Neural crest cell (in vitro differentiated cells): Measurements from ENCODE around the gene UQCC2. TPM values are rescaled to one million over a fixed set of nuclear protein-coding genes. Genes with fewer than 3 reads are reported as not detected.

ENCODE experiments used
- DNase-seq: peaks from one replicate; pipeline ENCODE4 v3.0.0; 2021; ENCODE audit warnings: low read depth, mixed read lengths, low spot score
- H3K27ac Mint-ChIP-seq: one replicate; pipeline ENCODE4 v1.8.0; 2021; ENCODE audit warnings: mild to moderate bottlenecking, mixed read lengths; ENCODE audit not compliant: unreplicated experiment
- H3K27me3 Mint-ChIP-seq: 2 replicates; pipeline ENCODE4 v1.8.0; 2021; ENCODE audit warnings: low read depth, mild to moderate bottlenecking, mixed read lengths
- H3K36me3 Mint-ChIP-seq: 2 replicates; pipeline ENCODE4 v1.8.0; 2021; ENCODE audit warnings: low read depth, mild to moderate bottlenecking, mixed read lengths
- H3K4me1 Mint-ChIP-seq: 2 replicates; pipeline ENCODE4 v1.8.0; 2021; ENCODE audit warnings: mixed read lengths
- H3K4me3 Mint-ChIP-seq: one replicate; pipeline ENCODE4 v1.8.0; 2021; ENCODE audit warnings: mild to moderate bottlenecking, mixed read lengths
- H3K9me3 Mint-ChIP-seq: 2 replicates; pipeline ENCODE4 v1.8.0; 2021; ENCODE audit warnings: mixed read lengths
- total RNA-seq: library from RNA; stranded (reverse); gene quantifications from 2 replicates; pipeline ENCODE4 v1.2.1, GENCODE V29; 2021
- TF ChIP-seq, protein P1 (sequence below): fragments of 200-600 bp; sonication (generic); conservative IDR thresholded peaks from 2 replicates; pipeline ENCODE4 v1.5.0; 2021; ENCODE audit warnings: antibody characterized with exemption, mild to moderate bottlenecking

UQCC2 gene
- total RNA-seq, 1 donor from 2014 or later = 116 TPM

GRCh38 chr6:33690766-33691165 lies 20.7 kb downstream of the UQCC2 start:
- no peaks in the 10 kb centered on the region for H3K9me3 Mint-ChIP-seq
- no peak overlapping the region for H3K4me3 Mint-ChIP-seq

DNA sequence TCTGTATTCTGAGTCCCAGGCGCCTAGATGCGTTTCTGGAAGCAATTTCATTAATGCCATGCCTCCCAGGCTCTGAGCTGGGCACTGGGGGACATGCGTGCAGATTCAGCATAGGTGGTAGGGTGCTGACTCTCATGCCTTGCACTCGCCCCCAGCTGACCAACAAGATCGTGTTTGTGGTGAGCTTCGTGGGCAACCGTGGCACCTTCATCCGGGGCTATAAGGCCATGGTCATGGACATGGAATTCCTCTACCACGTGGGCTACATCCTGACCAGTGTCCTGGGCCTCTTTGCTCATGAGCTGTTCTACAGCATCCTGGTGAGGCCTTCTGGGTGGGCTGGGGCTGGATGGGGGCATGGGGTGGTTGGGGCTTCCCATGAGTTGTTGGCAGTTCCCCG lies 21.6 kb downstream of the UQCC2 start:
- DNase-seq = no peak
- TF ChIP-seq, protein P1, sequence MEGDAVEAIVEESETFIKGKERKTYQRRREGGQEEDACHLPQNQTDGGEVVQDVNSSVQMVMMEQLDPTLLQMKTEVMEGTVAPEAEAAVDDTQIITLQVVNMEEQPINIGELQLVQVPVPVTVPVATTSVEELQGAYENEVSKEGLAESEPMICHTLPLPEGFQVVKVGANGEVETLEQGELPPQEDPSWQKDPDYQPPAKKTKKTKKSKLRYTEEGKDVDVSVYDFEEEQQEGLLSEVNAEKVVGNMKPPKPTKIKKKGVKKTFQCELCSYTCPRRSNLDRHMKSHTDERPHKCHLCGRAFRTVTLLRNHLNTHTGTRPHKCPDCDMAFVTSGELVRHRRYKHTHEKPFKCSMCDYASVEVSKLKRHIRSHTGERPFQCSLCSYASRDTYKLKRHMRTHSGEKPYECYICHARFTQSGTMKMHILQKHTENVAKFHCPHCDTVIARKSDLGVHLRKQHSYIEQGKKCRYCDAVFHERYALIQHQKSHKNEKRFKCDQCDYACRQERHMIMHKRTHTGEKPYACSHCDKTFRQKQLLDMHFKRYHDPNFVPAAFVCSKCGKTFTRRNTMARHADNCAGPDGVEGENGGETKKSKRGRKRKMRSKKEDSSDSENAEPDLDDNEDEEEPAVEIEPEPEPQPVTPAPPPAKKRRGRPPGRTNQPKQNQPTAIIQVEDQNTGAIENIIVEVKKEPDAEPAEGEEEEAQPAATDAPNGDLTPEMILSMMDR = no peak
- no peak overlapping the region for H3K27ac Mint-ChIP-seq
- peaks cover 8% of the 10 kb centered on the region for H3K36me3 Mint-ChIP-seq
- peaks cover 29% of the 10 kb centered on the region for H3K4me1 Mint-ChIP-seq
- H3K27me3 Mint-ChIP-seq = peaks cover 2% of the 10 kb centered on the region
- no peak overlapping the region for H3K4me3 Mint-ChIP-seq
- H3K9me3 Mint-ChIP-seq = no peaks in the 10 kb centered on the region

More at GRCh38 chr6:33690766-33691165, 20.7 kb downstream of the UQCC2 start:
- H3K4me1 Mint-ChIP-seq = peaks cover 29% of the 10 kb centered on the region
- no peak for DNase-seq
- H3K36me3 Mint-ChIP-seq = peaks cover 8% of the 10 kb centered on the region
- H3K27me3 Mint-ChIP-seq = peaks cover 2% of the 10 kb centered on the region
- TF ChIP-seq, protein P1 = no peak
- H3K27ac Mint-ChIP-seq = no peak overlapping the region

GRCh38 chr6:33689148-33689494 lies 22.4 kb downstream of the UQCC2 start:
- no peak for DNase-seq
- Mint-ChIP-seq H3K36me3 (peaks cover 8% of the 10 kb centered on the region), H3K4me3 (no peak overlapping the region), H3K4me1 (peaks cover 23% of the 10 kb centered on the region), H3K27ac (no peak overlapping the region), H3K9me3 (no peaks in the 10 kb centered on the region), H3K27me3 (peaks cover 2% of the 10 kb centered on the region)
- TF ChIP-seq, protein P1 = no peak

DNA sequence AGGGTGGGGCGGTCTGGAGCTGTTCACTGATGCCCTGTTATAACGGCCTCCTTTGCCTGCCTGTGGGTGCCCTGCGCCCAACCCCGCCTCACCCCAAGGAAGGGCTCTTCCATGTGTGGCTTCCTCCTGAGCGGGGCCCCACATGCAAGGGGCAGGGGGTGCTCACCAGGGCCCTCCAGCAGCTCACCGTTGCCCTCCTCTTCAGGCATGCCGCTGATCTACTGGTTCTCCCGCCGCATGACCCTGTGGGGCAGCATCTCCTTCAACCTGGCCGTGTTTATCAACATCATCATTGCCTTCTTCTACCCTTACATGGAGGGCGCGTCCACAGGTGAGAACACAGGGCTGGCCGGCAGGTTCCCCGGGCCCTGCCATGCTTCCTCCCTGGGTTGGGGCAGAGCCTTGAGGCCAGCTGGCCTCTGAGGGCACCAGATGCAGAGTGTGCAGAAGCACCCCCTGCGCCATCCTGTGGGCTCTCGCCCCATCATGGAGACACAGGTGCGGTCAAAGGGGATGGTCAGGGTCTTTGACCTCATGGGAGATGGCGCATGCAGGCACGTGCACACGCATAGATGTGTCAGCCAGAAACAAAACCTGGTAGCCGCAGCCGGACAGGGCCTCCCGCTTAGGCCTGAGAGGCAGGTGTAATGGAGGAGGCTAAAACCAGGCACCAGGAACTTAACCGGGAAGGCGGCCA lies 22.9 kb downstream of the UQCC2 start:
- Mint-ChIP-seq H3K36me3 (peaks cover 8% of the 10 kb centered on the region), H3K9me3 (no peaks in the 10 kb centered on the region), H3K4me1 (peaks cover 18% of the 10 kb centered on the region), H3K27ac (no peak overlapping the region), H3K27me3 (peaks cover 2% of the 10 kb centered on the region), H3K4me3 (no peak overlapping the region)
- no peak for DNase-seq
- TF ChIP-seq, protein P1 = no peak

DNA sequence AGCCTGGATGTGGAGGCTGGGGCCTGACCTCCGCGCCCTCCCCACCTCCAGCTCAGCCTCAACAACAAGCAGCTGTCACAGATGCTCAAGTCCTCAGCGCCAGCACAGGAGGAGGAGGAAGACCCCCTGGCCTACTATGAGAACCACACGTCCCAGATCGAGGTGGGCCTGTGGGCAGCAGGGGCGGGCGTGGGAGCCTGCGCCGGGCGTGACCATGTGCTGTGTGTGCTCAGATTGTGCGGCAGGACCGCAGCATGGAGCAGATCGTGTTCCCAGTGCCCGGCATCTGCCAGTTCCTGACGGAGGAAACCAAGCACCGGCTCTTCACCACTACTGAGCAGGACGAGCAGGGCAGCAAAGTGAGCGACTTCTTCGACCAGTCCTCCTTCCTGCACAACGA lies 23.5 kb downstream of the UQCC2 start:
- Mint-ChIP-seq H3K4me1 (peaks cover 12% of the 10 kb centered on the region), H3K4me3 (no peak overlapping the region), H3K9me3 (no peaks in the 10 kb centered on the region), H3K36me3 (peaks cover 8% of the 10 kb centered on the region), H3K27me3 (peaks cover 2% of the 10 kb centered on the region), H3K27ac (no peak overlapping the region)
- TF ChIP-seq, protein P1 = no peak
- DNase-seq = no peak
